GM23338 (cell line): ENCODE data around the gene MLC1. TPM values are rescaled to one million over a fixed set of nuclear protein-coding genes. Genes with fewer than 3 reads are reported as not detected.

Experiments used
- ATAC-seq: fragments of 200-7000 bp; cut with Tn5 transposase; 3 replicates; pipeline ENCODE4 v1.9.1; 2020
- DNase-seq: peaks from one replicate; pipeline ENCODE4 v3.0.0-alpha.2; 2015; ENCODE audit warnings: low spot score
- H2AFZ ChIP-seq: fragments of 200-600 bp; sonication (generic); 2 replicates; pipeline ENCODE4 v1.8.0; 2016; ENCODE audit warnings: antibody characterized with exemption, mild to moderate bottlenecking, moderate library complexity
- H3F3A ChIP-seq: fragments of 200-600 bp; sonication (generic); replicated peaks from 2 replicates; pipeline ENCODE4 v1.8.0; 2017; ENCODE audit warnings: antibody characterized with exemption, mixed run types, low read depth
- H3K27ac ChIP-seq: fragments of 200-600 bp; sonication (generic); 2 replicates; pipeline ENCODE4 v1.6.1; 2016; ENCODE audit warnings: low read depth
- H3K27me3 ChIP-seq: fragments of 200-600 bp; sonication (generic); 2 replicates; pipeline ENCODE4 v1.8.0; 2016; ENCODE audit warnings: mild to moderate bottlenecking, mixed run types, moderate library complexity; ENCODE audit not compliant: insufficient read depth
- H3K36me3 ChIP-seq: fragments of 200-600 bp; sonication (generic); 2 replicates; pipeline ENCODE4 v1.8.0; 2016; ENCODE audit warnings: mild to moderate bottlenecking; ENCODE audit not compliant: insufficient read depth
- H3K4me1 ChIP-seq: fragments of 200-600 bp; sonication (generic); 2 replicates; pipeline ENCODE4 v1.8.0; 2016; ENCODE audit warnings: mild to moderate bottlenecking, moderate library complexity; ENCODE audit not compliant: insufficient read depth
- H3K4me2 ChIP-seq: fragments of 200-600 bp; sonication (generic); 2 replicates; pipeline ENCODE4 v1.7.1; 2017; ENCODE audit warnings: mixed run types
- H3K4me3 ChIP-seq: fragments of 200-600 bp; sonication (generic); 2 replicates; pipeline ENCODE4 v1.6.1; 2016; ENCODE audit warnings: mixed run types
- H3K79me2 ChIP-seq: fragments of 200-600 bp; sonication (generic); replicated peaks from 2 replicates; pipeline ENCODE4 v1.8.0; 2017; ENCODE audit warnings: mild to moderate bottlenecking; ENCODE audit not compliant: insufficient read depth
- H3K9me2 ChIP-seq: fragments of 200-600 bp; sonication (generic); 2 replicates; pipeline ENCODE4 v1.8.0; 2017; ENCODE audit not compliant: insufficient read depth
- H4K20me1 ChIP-seq: fragments of 200-600 bp; sonication (generic); replicated peaks from 2 replicates; pipeline ENCODE4 v1.8.0; 2017; ENCODE audit warnings: mild to moderate bottlenecking; ENCODE audit not compliant: insufficient read depth
- H3K27ac Mint-ChIP-seq: 2 replicates; pipeline ENCODE4 v1.8.0; 2020; ENCODE audit warnings: inconsistent platforms, mild to moderate bottlenecking, moderate library complexity, mixed read lengths
- H3K27me3 Mint-ChIP-seq: 3 replicates; pipeline ENCODE4 v1.8.0; 2022; ENCODE audit warnings: low read depth, mild to moderate bottlenecking, moderate library complexity, mixed read lengths, inconsistent platforms; ENCODE audit not compliant: insufficient read depth, poor library complexity
- H3K36me3 Mint-ChIP-seq: 3 replicates; pipeline ENCODE4 v1.8.0; 2021; ENCODE audit warnings: low read depth, mild to moderate bottlenecking, inconsistent platforms, moderate library complexity, mixed read lengths
- H3K4me1 Mint-ChIP-seq: 3 replicates; pipeline ENCODE4 v1.8.0; 2020; ENCODE audit warnings: mild to moderate bottlenecking, inconsistent platforms, mixed read lengths
- H3K4me3 Mint-ChIP-seq: 3 replicates; pipeline ENCODE4 v1.8.0; 2021; ENCODE audit warnings: moderate library complexity, mild to moderate bottlenecking, inconsistent platforms, mixed read lengths
- H3K9me3 Mint-ChIP-seq: 3 replicates; pipeline ENCODE4 v1.8.0; 2020; ENCODE audit warnings: moderate library complexity, mild to moderate bottlenecking, inconsistent platforms, mixed read lengths
- CTCF ChIP-seq, 2 experiments: fragments of 200-600 bp in 1 of 2; sonication (generic) in 1 of 2; conservative IDR thresholded peaks; 2 replicates each; pipeline versions ENCODE4 v1.5.1 to v1.6.1; 2016 to 2017; ENCODE audit warnings: antibody characterized with exemption in 2 of 2, low read depth in 2 of 2, mild to moderate bottlenecking in 2 of 2, moderate library complexity in 1 of 2
- EZH2phosphoT487 ChIP-seq: fragments of 200-600 bp; sonication (generic); IDR thresholded peaks from one replicate; pipeline ENCODE4 v1.8.1; 2018; ENCODE audit warnings: antibody characterized with exemption; ENCODE audit not compliant: unreplicated experiment
- POLR2AphosphoS5 ChIP-seq: IDR thresholded peaks from 2 replicates; pipeline ENCODE4 v1.6.1; 2016; ENCODE audit warnings: antibody characterized with exemption, low read depth
- REST ChIP-seq: IDR thresholded peaks from one replicate; pipeline ENCODE4 v1.6.1; 2018; ENCODE audit warnings: antibody characterized with exemption; ENCODE audit not compliant: unreplicated experiment
- STAT1 ChIP-seq: IDR thresholded peaks from one replicate; pipeline ENCODE4 v1.6.1; 2016; ENCODE audit warnings: antibody characterized with exemption; ENCODE audit not compliant: unreplicated experiment
- polyA plus RNA-seq: library from polyadenylated mRNA; unstranded; fragments of >200 nt; fragmentation: Nextera tagmentation; extraction: Ambion mirVana; gene quantifications from 2 replicates; pipeline ENCODE4 v1.2.1, GENCODE V29; 2016
- total RNA-seq: library from RNA; depleted of rRNA; stranded (reverse); fragments of >200 nt; shearing (Covaris generic); gene quantifications from 2 replicates; pipeline ENCODE4 v1.2.3, GENCODE V29; 2014

MLC1 gene
- total and polyA plus RNA-seq, 2 experiments from 2014 or later, result not detected

DNA sequence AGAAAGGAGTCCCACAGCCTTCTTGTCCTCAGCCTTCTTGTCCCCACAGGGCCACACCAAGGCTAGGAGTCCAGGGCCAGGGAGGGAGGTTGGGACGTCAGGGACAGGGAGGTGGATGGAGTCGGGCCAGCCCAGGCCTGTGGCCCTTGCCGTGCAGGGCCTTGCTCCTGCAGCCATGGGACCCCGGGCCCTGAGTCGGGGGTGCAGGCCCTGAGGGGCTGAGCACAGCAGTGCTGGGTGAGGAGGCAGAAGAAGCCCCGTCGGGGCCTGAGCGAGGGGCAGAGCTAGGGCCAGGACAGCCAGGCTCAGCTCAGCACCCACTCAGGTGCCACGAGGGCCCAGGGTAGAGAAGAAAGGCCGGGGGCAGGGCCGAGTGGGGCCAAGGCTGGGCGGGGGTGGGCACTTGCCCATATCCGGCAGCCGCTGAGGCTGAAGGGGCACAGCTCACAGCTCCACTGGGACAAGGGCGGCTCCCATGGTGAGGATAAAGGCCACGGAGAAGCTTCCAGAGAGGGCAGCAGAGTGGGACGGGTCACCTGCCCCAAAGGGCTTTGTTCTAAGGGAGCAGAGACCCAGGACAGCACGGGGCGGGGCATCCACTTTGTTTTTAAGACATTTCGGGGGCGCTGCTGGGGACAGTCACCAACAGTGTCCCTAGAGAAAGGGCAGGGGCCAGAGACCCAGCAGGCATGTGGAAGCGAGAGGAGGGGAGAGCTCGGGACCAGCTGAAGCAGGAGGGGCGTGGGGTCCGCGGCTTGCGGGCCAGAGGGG is 3.6 kb downstream of the MLC1 start:
- H3K27me3 Mint-ChIP-seq, result peaks cover 17% of the 10 kb centered on the region
- ATAC-seq (no peak), DNase-seq (no peak)
- no peaks in the 10 kb centered on the region for H4K20me1 ChIP-seq
- H3K27ac ChIP-seq, result no peak overlapping the region
- no peaks in the 10 kb centered on the region for H3K36me3 ChIP-seq
- peaks cover 10% of the 10 kb centered on the region for H3K4me1 Mint-ChIP-seq
- TF ChIP-seq REST, result no peak
- TF ChIP-seq CTCF (conservative IDR thresholded peaks at IDR 0.05; ENCODE audit: low read depth in 2 of 2), result no peak
- TF ChIP-seq STAT1, result no peak
- H3K27ac Mint-ChIP-seq, result no peak overlapping the region
- no peaks in the 10 kb centered on the region for H3K9me3 Mint-ChIP-seq
- H2AFZ ChIP-seq, result peak overlapping the region; percentile 86; the same call in 1 of the 2 replicates
- no peaks in the 10 kb centered on the region for H3K36me3 Mint-ChIP-seq
- H3K4me3 ChIP-seq, result no peak overlapping the region
- H3K9me2 ChIP-seq, result no peaks in the 10 kb centered on the region
- H3K4me1 ChIP-seq, result no peaks in the 10 kb centered on the region; the same call in 1 of the 2 replicates
- H3F3A ChIP-seq, result no peaks in the 10 kb centered on the region
- no peaks in the 10 kb centered on the region for H3K79me2 ChIP-seq
- no peak overlapping the region for H3K4me2 ChIP-seq
- no peaks in the 10 kb centered on the region for H3K27me3 ChIP-seq
- H3K4me3 Mint-ChIP-seq, result no peak overlapping the region

DNA sequence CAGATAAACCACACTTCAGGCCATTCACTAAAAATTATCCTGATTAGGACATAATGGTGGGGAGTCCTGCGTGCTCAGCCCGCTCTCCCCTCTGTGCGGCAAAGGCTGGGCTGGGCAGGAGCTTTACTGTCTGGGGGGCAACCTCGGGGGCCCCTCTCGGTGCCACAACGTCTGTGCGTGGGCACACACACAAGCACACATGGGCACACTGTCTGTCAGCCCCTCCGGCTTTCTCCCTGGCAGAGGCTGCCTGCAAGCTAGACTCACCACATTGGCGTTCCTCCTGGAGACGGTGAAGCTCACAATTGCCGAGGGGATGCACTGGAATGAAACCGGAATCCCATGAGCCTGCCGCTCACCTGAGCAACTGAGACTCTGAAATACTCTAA is 5.2 kb downstream of the MLC1 start:
- H3K36me3 ChIP-seq, result no peaks in the 10 kb centered on the region
- Mint-ChIP-seq H3K4me3 (no peak overlapping the region), H3K27me3 (peaks cover 17% of the 10 kb centered on the region), H3K36me3 (no peaks in the 10 kb centered on the region), H3K4me1 (peaks cover 10% of the 10 kb centered on the region), H3K9me3 (no peaks in the 10 kb centered on the region), H3K27ac (no peak overlapping the region)
- 0 out of 2 replicates have a peak overlapping the region, but pooled peaks have one; percentile 14 for H2AFZ ChIP-seq
- H3K27ac ChIP-seq, result no peak overlapping the region
- H3K4me1 ChIP-seq, result no peaks in the 10 kb centered on the region
- no peaks in the 10 kb centered on the region for H4K20me1 ChIP-seq
- TF ChIP-seq CTCF (conservative IDR thresholded peaks at IDR 0.05; ENCODE audit: low read depth in 2 of 2), result no peak
- no peak for TF ChIP-seq POLR2AphosphoS5
- TF ChIP-seq EZH2phosphoT487, result no peak
- no peaks in the 10 kb centered on the region for H3K27me3 ChIP-seq
- no peak overlapping the region for H3K4me2 ChIP-seq
- no peaks in the 10 kb centered on the region for H3K79me2 ChIP-seq
- H3K9me2 ChIP-seq, result no peaks in the 10 kb centered on the region
- DNase-seq (no peak), ATAC-seq (no peak)
- no peaks in the 10 kb centered on the region for H3F3A ChIP-seq
- H3K4me3 ChIP-seq, result no peak overlapping the region
